ENCODE results near the gene SEMA6B.
A peak's percentile ranks its signal among the peaks of the same experiment; 100 is the strongest.
"Not testable (repeated sequence)": the region's sequence is repeated elsewhere in the genome, so short reads cannot be mapped to it uniquely, and the experiment has no call there.

SEMA6B gene

GRCh38 chr19:4559569-4559968 lies at the start of gene SEMA6B:
Gene SEMA6B, minus strand, starts transcription at chr19:4559684. Its CDS starts 1,227 bp downstream, at chr19:4558457.
- DNase-seq = no peak

DNA sequence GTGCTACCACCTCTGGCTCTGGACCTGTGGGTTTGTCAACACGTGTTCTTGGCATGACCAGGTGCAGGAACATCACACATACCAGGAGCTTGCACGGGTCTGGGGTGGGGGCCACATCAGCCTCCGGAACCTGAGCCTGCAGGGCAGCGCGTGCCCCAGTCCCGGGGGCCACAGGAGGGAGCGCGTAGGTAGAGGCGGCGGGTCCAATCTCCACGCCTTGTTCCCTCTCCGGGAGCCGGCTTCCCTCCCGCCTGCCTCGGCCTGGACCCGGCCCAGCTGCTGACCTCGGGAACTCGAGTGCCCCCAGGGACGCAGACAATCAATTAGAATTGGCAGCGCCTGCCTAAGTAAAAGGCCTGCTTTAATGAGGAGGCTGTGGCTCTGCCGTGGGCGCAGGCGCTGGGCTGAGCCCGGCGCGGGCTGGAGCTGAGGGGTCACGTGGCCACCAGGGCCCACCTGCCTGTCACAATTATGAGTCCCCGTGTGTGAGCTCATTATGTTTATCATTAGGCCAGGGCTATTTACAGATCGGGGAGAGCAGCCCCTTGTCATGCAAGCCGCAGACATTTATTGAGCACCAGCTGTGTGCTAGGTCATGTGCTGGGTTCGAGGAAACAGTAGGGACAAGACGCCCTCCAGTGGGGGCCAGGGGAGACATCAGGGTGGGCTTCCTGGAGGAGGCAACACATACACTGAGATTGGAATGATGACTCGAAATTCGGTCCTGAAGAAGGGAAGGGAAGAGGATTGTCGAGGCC lies 47.6 kb upstream of the SEMA6B start:
- DNase-seq = no peak

- no peak for DNase-seq
Measured at GRCh38 chr19:4606181-4606580, 46.7 kb upstream of the SEMA6B start.

DNA sequence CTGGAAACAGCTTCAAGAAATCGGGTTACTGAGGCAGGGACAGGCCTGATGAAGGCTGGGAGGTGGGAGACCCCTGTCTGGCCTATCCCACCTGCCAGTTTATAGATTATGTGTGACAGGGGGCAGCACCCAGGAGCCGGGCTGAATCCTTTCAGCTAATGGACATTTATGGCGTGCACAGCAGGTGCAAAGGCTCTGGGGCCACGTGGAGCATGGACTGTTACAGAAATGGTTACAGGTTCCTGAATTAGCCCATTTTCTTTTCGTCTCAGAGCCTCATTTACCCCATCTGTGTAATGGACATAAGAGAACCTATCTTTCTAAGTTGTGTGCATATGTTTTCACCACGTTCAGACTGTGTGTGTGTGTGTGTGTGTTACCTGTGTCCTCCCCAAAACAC lies 45.4 kb upstream of the SEMA6B start:
- no peak for DNase-seq

GRCh38 chr19:4602915-4603314 lies 43.4 kb upstream of the SEMA6B start:
- no peak for DNase-seq

GRCh38 chr19:4602173-4602788 lies 42.8 kb upstream of the SEMA6B start:
- DNase-seq = no peak

DNA sequence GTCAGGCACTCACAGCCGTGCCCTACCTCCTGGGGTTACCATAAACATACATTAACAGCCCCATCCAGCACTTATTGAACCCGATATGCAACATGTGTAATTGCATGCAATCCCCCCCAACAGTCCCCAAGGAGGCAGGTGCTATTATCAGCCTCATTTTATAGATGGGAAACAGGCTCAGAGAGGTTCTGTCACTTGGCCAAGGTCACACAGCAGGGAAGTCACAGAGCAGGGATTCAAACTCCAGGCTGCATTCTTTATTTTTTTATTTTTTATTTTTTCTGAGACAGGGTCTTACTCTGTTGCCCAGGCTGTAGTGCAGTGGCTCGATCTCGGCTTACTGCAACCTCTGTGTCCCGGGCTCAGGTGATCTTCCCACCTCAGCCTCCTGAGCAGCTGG lies 41.4 kb upstream of the SEMA6B start:
- no peak for DNase-seq

- no peak for DNase-seq
Measured at GRCh38 chr19:4600082-4600481, 40.6 kb upstream of the SEMA6B start.

GRCh38 chr19:4598712-4599111 lies 39.2 kb upstream of the SEMA6B start:
- DNase-seq = no peak

- DNase-seq = peak; percentile 51
Measured at GRCh38 chr19:4597975-4598671, 38.6 kb upstream of the SEMA6B start.

DNA sequence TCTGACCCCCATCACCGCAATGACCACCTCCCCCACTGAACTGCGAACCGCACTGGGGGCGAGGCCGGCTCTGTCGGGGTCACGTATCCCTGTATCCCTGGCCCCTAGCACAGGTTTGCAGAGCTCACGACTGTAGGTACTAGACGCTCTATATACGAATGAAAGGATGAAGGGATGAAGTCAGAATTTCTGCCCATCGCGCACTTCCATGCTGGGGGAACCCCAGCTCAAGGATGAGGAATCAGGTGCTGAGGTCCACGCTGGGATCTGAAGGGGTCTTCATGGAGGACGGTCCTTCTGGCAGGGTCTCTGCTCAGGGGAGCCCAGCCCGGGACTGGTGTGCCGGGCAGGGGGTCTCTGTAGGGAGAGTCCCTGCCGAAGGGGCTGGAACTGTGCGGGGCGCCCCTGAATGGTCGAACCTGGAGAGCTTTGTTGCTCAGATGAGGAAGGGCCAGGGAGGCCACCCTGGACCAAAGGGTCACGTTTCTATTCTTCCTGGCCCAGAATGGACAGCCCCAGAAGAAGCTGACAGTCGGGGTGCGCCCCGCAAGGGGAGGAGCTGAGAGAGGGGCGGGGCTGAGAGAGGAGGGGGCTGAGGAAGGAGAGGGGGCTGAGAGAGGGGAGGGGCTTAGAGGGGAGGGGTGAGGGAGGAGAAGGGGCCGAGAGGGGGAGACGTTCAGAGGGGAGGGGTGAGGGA lies 37.9 kb upstream of the SEMA6B start:
- no peak for DNase-seq

DNA sequence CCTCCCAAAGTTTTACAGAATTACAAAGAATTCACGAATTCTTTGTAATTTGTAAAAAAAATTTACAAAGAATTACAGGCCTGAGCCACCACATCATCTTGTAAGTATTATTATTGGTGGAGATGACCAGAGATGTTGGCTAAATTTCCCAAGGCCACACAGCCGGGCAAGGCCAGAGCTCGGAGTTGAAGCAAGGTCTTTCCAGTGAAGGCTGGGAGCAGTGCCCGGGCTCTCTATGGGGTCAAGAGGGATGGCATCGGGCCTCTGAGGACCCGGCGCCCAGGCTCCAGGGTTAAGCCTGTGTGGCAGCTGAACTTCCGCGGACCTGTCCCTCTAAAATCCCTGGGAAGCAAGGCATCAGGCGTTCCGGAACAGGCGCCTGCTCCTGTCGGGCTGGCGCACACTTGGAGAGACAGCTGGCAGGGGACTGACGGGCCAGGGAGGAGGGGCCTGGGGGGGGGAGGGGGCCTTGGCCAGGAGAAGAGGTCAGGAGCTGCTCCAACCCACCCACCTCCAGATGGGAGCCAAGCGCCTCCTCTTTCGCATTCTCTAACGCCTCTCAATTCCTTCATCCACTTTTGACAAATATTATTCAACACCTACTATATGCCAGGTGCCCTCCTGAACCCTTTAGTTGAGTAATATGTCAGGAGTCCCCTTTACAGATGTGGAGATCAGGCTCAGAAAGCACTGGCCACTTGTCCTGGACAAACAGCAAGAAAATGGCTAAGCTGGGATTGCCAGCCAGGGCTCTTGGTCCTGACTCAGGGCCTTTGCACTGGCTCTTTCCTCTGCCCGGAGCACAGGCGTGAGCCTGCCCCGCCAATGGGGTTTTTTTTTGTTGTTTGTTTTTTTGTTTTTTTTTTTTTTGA lies 36.8 kb upstream of the SEMA6B start:
- DNase-seq = no peak

- DNase-seq = not testable (repeated sequence)
Measured at GRCh38 chr19:4595158-4595557, 35.7 kb upstream of the SEMA6B start.

DNA sequence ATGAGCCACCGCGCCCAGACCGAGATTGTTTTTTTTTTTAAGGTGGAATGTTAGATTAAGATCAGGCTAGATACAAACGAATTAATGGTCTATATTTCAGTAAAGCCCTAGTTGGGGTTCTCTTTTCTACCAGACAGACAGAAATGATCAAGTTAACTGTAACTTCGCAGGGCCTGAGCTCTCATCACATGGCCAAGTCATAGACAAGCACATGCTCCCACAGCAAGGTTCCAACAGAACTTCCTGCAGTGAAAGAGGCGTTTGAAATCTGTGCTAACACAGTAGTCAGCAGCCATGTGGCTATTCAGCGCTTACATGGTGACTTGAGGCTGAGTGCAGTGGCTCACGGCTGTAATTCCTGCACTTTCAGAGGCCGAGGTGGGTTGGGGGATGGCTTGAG lies 34.7 kb upstream of the SEMA6B start:
- DNase-seq = no peak

DNA sequence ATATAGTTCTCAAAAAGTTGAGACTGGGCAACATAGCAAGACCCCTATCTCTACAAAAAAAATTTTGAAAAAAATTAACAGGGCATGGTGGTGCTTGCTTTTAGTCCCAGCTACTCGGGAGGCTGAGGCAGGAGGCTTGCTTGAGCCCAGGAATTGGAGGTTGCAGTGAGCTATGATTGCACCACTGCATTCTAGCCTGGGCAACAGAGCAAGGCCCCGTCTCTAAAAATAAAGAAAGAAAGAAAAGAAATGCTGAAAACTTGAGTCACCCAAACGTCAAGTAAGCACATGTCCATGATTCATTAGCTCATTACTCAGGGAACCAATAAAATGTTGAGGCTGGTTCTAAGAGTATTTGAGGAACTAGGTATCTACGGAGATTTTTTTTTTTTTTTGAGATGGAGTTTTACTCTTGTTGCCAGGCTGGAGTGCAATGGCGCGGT lies 33.9 kb upstream of the SEMA6B start:
- DNase-seq = peak; percentile 72

GRCh38 chr19:4592445-4592844 lies 33.0 kb upstream of the SEMA6B start:
- no peak for DNase-seq

DNA sequence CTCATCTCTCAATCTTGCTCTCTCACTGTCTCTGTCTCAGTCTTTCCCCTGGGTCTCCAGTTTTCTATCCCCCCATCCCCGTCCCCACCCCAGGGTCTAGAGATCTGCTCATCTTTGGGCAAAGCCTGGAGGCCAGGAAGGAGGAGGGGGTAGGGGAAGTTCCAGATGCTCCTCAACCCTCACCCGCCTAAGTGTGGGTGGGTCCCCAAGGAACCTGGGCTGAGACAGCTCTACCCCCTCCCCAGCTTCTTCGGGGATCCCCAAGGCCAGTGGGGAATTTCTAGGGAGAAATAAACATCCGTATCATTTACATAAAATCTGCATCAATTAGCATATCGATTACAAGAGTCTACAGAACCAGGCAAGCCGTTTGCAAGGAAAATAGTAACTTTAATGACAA lies 31.8 kb upstream of the SEMA6B start:
- no peak for DNase-seq

DNA sequence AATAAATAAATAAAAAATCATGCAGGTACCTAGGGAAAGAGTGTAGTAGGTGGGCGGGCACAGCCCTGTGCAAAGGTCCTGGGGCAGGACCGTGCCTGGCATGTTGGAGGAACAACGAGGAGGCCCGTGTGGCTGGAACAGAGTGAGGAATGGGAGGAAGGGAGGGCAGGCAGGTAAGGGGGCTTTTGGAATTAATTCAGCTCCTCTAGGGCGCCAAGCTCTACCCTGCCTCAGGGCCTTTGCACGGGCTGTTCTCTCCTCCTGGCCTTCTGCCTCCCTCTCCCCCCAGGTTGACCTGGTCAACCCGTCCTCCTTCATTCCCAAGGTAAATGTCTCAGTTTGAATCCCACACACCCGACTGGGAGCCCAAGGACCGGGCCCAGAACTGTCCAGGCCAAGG lies 31.1 kb upstream of the SEMA6B start:
- DNase-seq = no peak

- DNase-seq = no peak
Measured at GRCh38 chr19:4589579-4590410, 30.3 kb upstream of the SEMA6B start.

- DNase-seq = peak; percentile 49
Measured at GRCh38 chr19:4588291-4588761, 28.8 kb upstream of the SEMA6B start.

- DNase-seq = no peak
Measured at GRCh38 chr19:4587527-4587926, 28.0 kb upstream of the SEMA6B start.
